Erythroblast (primary cell): Measurements from ENCODE around the gene CCN5.

Source experiments
- DNase-seq, 2 experiments: peaks; one replicate each; lab custom pipeline; 2025; lab: John Stamatoyannopoulos, UW
- GATA1 ChIP-seq: IDR thresholded peaks from 2 replicates; pipeline ENCODE4 v1.6.1; 2011; ENCODE audit warnings: low read depth, mild to moderate bottlenecking, control low read depth, low read length, moderate library complexity
- POLR2A ChIP-seq: IDR thresholded peaks from 2 replicates; pipeline ENCODE4 v1.6.1; 2011; ENCODE audit warnings: mild to moderate bottlenecking, low read length

The CCN5 gene

GRCh38 chr20:44702776-44703175 is 12.4 kb upstream of the CCN5 start:
- no peak for DNase-seq
- TF ChIP-seq POLR2A, result no peak
- no peak for TF ChIP-seq GATA1

- no peak for TF ChIP-seq POLR2A
- no peak for DNase-seq
Measured at GRCh38 chr20:44703183-44703925, 11.8 kb upstream of the CCN5 start.

GRCh38 chr20:44703956-44704488 is 11.1 kb upstream of the CCN5 start:
- no peak for DNase-seq
- TF ChIP-seq GATA1 (no peak), POLR2A (no peak)

GRCh38 chr20:44704551-44704971 is 10.6 kb upstream of the CCN5 start:
- TF ChIP-seq POLR2A (no peak), GATA1 (no peak)
- no peak for DNase-seq

GRCh38 chr20:44705364-44706094 is 9.6 kb upstream of the CCN5 start:
- TF ChIP-seq POLR2A (no peak), GATA1 (no peak)
- no peak for DNase-seq

GRCh38 chr20:44706301-44707017 is 8.7 kb upstream of the CCN5 start:
- DNase-seq, result no peak
- no peak for TF ChIP-seq POLR2A
- TF ChIP-seq GATA1, result no peak

GRCh38 chr20:44707018-44707579 is 8.1 kb upstream of the CCN5 start:
- TF ChIP-seq GATA1, result no peak
- no peak for TF ChIP-seq POLR2A
- DNase-seq, result no peak

- DNase-seq, result no peak
- TF ChIP-seq POLR2A (no peak), GATA1 (no peak)
Measured at GRCh38 chr20:44709380-44709779, 5.8 kb upstream of the CCN5 start.

- no peak for TF ChIP-seq GATA1
- no peak for TF ChIP-seq POLR2A
- no peak for DNase-seq
Measured at GRCh38 chr20:44709797-44710196, 5.4 kb upstream of the CCN5 start.

- no peak for DNase-seq
- no peak for TF ChIP-seq POLR2A
- no peak for TF ChIP-seq GATA1
Measured at GRCh38 chr20:44711237-44711636, 3.9 kb upstream of the CCN5 start.

- no peak for TF ChIP-seq GATA1
- no peak for TF ChIP-seq POLR2A
- DNase-seq, result no peak
Measured at GRCh38 chr20:44714102-44714700, 968 bp upstream of the CCN5 start.

GRCh38 chr20:44715499-44716308 is 535 bp downstream of the CCN5 start:
- no peak for DNase-seq
- TF ChIP-seq POLR2A, result no peak
- TF ChIP-seq GATA1, result no peak
